H1 (cell line): ENCODE measurements around the gene MAP2K2. TPM values are rescaled to one million over a fixed set of nuclear protein-coding genes. Genes with fewer than 3 reads are reported as not detected.

Experiments
- CTCF ChIA-PET: fragments of 300-600 bp; sonication (Branson Sonifier 250); formaldehyde crosslinking; loops from one replicate; lab custom pipeline; 2021; ENCODE audit not compliant: partially characterized antibody; lab: Charles Lee
- POLR2A ChIA-PET: fragments of 300-600 bp; sonication (Branson Sonifier 250); formaldehyde crosslinking; loops from one replicate; lab custom pipeline; 2021; ENCODE audit warnings: inconsistent platforms; ENCODE audit not compliant: partially characterized antibody; lab: Charles Lee
- DNase-seq, 2 experiments: peaks; one replicate each; pipeline versions ENCODE4 v3.0.0 to v3.0.0-alpha.2; 2010 to 2022; ENCODE audit warnings: low spot score in 2 of 2, low read depth in 1 of 2, mixed read lengths in 1 of 2
- FAIRE-seq: peaks from 2 replicates; lab custom pipeline; 2011; peaks lifted over from hg19 to GRCh38; lab: Jason Lieb, UNC
- H2AFZ ChIP-seq: 2 replicates; pipeline ENCODE4 v1.8.1; 2012; ENCODE audit warnings: low read length, inconsistent platforms
- H2AK5ac ChIP-seq: 2 replicates; pipeline ENCODE4 v1.6.1; 2013; ENCODE audit warnings: low read depth, low read length
- H2BK120ac ChIP-seq: replicated peaks from 2 replicates; pipeline ENCODE3; 2013; ENCODE audit warnings: low read depth, low read length, inconsistent platforms
- H2BK12ac ChIP-seq: 2 replicates; pipeline ENCODE4 v1.6.1; 2013; ENCODE audit warnings: low read depth, low read length
- H2BK15ac ChIP-seq: 2 replicates; pipeline ENCODE4 v1.6.1; 2013; ENCODE audit warnings: low read length
- H2BK20ac ChIP-seq: 2 replicates; pipeline ENCODE4 v1.6.1; 2013; ENCODE audit warnings: low read length
- H2BK5ac ChIP-seq: 2 replicates; pipeline ENCODE4 v1.6.1; 2013; ENCODE audit warnings: low read depth, low read length
- H3K14ac ChIP-seq: 2 replicates; pipeline ENCODE4 v1.6.1; 2013; ENCODE audit warnings: inconsistent platforms; ENCODE audit not compliant: insufficient read length
- H3K18ac ChIP-seq: 2 replicates; pipeline ENCODE4 v1.6.1; 2013; ENCODE audit warnings: low read length; ENCODE audit errors: extremely low read depth
- H3K23ac ChIP-seq: 2 replicates; pipeline ENCODE4 v1.6.1; 2013; ENCODE audit warnings: inconsistent platforms; ENCODE audit not compliant: insufficient read length
- H3K23me2 ChIP-seq: 2 replicates; pipeline ENCODE4 v1.6.1; 2013; ENCODE audit warnings: low read depth, low read length
- H3K27ac ChIP-seq: 2 replicates; pipeline ENCODE4 v1.6.1; 2011; ENCODE audit warnings: low read depth, low read length, inconsistent platforms
- H3K27me3 ChIP-seq, 4 experiments: replicated peaks in 1 of 4; 1 replicate in 1 of 4; 2 replicates in 3 of 4; pipeline versions ENCODE4 v1.6.1 to v1.8.1; 2011 to 2013; ENCODE audit warnings: low read length in 3 of 4, mild to moderate bottlenecking in 3 of 4, inconsistent platforms in 2 of 4, mixed read lengths in 2 of 4, moderate library complexity in 1 of 4; ENCODE audit not compliant: control insufficient read depth in 3 of 4, insufficient read depth in 3 of 4; ENCODE audit errors: extremely low read depth in 1 of 4
- H3K36me3 ChIP-seq, 4 experiments: 2 replicates each; pipeline versions ENCODE4 v1.6.1 to v1.8.1; 2011 to 2013; ENCODE audit warnings: mild to moderate bottlenecking in 4 of 4, low read length in 3 of 4, moderate library complexity in 2 of 4, control low read depth in 1 of 4, inconsistent platforms in 1 of 4; ENCODE audit not compliant: insufficient read depth in 4 of 4, control insufficient read depth in 2 of 4
- H3K4ac ChIP-seq: replicated peaks from 2 replicates; pipeline ENCODE3; 2013; ENCODE audit warnings: low read length, low read depth, mixed read lengths, inconsistent platforms; ENCODE audit not compliant: insufficient read length
- H3K4me1 ChIP-seq, 4 experiments: replicated peaks in 1 of 4; 1 replicate in 1 of 4; 2 replicates in 3 of 4; pipeline versions ENCODE4 v1.6.1 to v1.8.1; 2011 to 2013; ENCODE audit warnings: low read length in 3 of 4, inconsistent platforms in 2 of 4, mixed read lengths in 1 of 4; ENCODE audit not compliant: insufficient read depth in 4 of 4, control insufficient read depth in 3 of 4
- H3K4me2 ChIP-seq, 2 experiments: 2 replicates each; pipeline versions ENCODE4 v1.6.1 to v1.8.1; 2011 to 2013; ENCODE audit warnings: low read depth in 2 of 2, low read length in 2 of 2, control low read depth in 1 of 2, inconsistent platforms in 1 of 2, mild to moderate bottlenecking in 1 of 2; ENCODE audit not compliant: insufficient read depth in 1 of 2
- H3K4me3 ChIP-seq, 4 experiments: fragments of 200-600, 300-600 bp in 1 of 4; sonication (generic), shearing (Covaris generic), sonication (Bioruptor Twin) in 1 of 4; 2 replicates each; pipeline versions ENCODE4 v1.5.1 to v1.8.1; 2011 to 2016; ENCODE audit warnings: low read length in 4 of 4, low read depth in 3 of 4, control low read depth in 2 of 4, inconsistent platforms in 2 of 4, mild to moderate bottlenecking in 2 of 4, mixed read lengths in 1 of 4, moderate library complexity in 1 of 4; ENCODE audit not compliant: insufficient read depth in 2 of 4; ENCODE audit errors: extremely low read depth in 1 of 4
- H3K56ac ChIP-seq: replicated peaks from 2 replicates; pipeline ENCODE3; 2013; ENCODE audit warnings: low read depth, mild to moderate bottlenecking, mixed read lengths, low read length, inconsistent platforms; ENCODE audit not compliant: insufficient read length
- H3K79me1 ChIP-seq: 2 replicates; pipeline ENCODE4 v1.6.1; 2013; ENCODE audit warnings: low read depth, low read length, control low read depth
- H3K79me2 ChIP-seq, 2 experiments: 2 replicates each; pipeline versions ENCODE4 v1.6.1 to v1.8.1; 2012 to 2013; ENCODE audit warnings: low read length in 2 of 2, mild to moderate bottlenecking in 2 of 2, inconsistent platforms in 1 of 2; ENCODE audit not compliant: insufficient read depth in 2 of 2, control insufficient read depth in 1 of 2
- H3K9ac ChIP-seq, 4 experiments: replicated peaks in 1 of 4; 1 replicate in 1 of 4; 2 replicates in 3 of 4; pipeline versions ENCODE4 v1.6.1 to v1.8.1; 2011 to 2013; ENCODE audit warnings: low read depth in 3 of 4, low read length in 3 of 4, control low read depth in 2 of 4, mild to moderate bottlenecking in 2 of 4, moderate library complexity in 2 of 4, inconsistent platforms in 1 of 4; ENCODE audit errors: extremely low read depth in 1 of 4
- H3K9me3 ChIP-seq, 2 experiments: 2 replicates each; pipeline versions ENCODE4 v1.6.1 to v1.8.1; 2012 to 2013; ENCODE audit warnings: mild to moderate bottlenecking in 2 of 2, moderate library complexity in 2 of 2, control low read depth in 1 of 2, inconsistent platforms in 1 of 2, low read depth in 1 of 2, low read length in 1 of 2, mixed read lengths in 1 of 2; ENCODE audit not compliant: insufficient read depth in 2 of 2
- H4K20me1 ChIP-seq, 2 experiments: replicated peaks in 1 of 2; 2 replicates each; pipeline versions ENCODE3 to v1.8.1; 2011 to 2013; ENCODE audit warnings: inconsistent platforms in 2 of 2, low read length in 2 of 2, mild to moderate bottlenecking in 1 of 2; ENCODE audit not compliant: insufficient read depth in 2 of 2, control insufficient read depth in 1 of 2
- H4K5ac ChIP-seq: 2 replicates; pipeline ENCODE4 v1.6.1; 2013; ENCODE audit warnings: low read length, low read depth, mixed read lengths, inconsistent platforms; ENCODE audit not compliant: insufficient read length
- H4K8ac ChIP-seq: 2 replicates; pipeline ENCODE4 v1.8.0; 2013; ENCODE audit warnings: mild to moderate bottlenecking, moderate library complexity, low read length, inconsistent platforms; ENCODE audit not compliant: insufficient read depth; ENCODE audit errors: extremely low read depth
- H4K91ac ChIP-seq: replicated peaks from 2 replicates; pipeline ENCODE3; 2013; ENCODE audit warnings: low read length, mixed read lengths, inconsistent platforms; ENCODE audit not compliant: insufficient read length
- NRF1 ChIP-seq: IDR thresholded peaks from 2 replicates; pipeline ENCODE4 v1.6.1; 2011; ENCODE audit warnings: mild to moderate bottlenecking, low read depth, low read length, improper control_type of control experiment
- WGBS, 2 experiments: shearing (Covaris generic) in 1 of 2; methylation state at CpG; one replicate each; pipeline versions ENCODE4 v1.1.6 to v1.1.7; 2013 to 2015; ENCODE audit warnings: low lambda C conversion rate in 2 of 2, mixed read lengths in 2 of 2, inconsistent platforms in 1 of 2, low coverage in 1 of 2, missing lambda C conversion rate in 1 of 2; ENCODE audit not compliant: insufficient replicate concordance in 2 of 2, insufficient coverage in 1 of 2, insufficient read length in 1 of 2; ENCODE audit errors: extremely low coverage in 1 of 2, missing lambda C conversion rate in 1 of 2; 5-methylcytosine and 5-hydroxymethylcytosine counted together
- polyA plus RNA-seq, 7 experiments: library from polyadenylated mRNA; depleted of rRNA in 3 of 7; stranded (reverse) in 5 of 7; unstranded in 2 of 7; fragments of >200 nt in 5 of 7; fragments of 200-250 nt in 2 of 7; gene quantifications; 1 replicate in 5 of 7; 2 replicates in 1 of 7; 4 replicates in 1 of 7; pipeline versions ENCODE4 v1.2.1 to v1.2.3, GENCODE V29; 2011 to 2013; ENCODE audit warnings: missing spikeins in 2 of 7, mixed read lengths in 2 of 7
- total RNA-seq: library from RNA; stranded (reverse); fragmentation: NEBNext Ultra II Directional; extraction: Animal tissue kit (Norgen Biotek cat#: 25700); gene quantifications from 2 replicates; pipeline ENCODE4 v1.2.1, GENCODE V29; 2021

The MAP2K2 gene
- total and polyA plus RNA-seq, 2 of the 8 experiments (the other 6 are each of a cell fraction or from before 2014, with no cell fraction given), result 111 to 162 TPM

DNA sequence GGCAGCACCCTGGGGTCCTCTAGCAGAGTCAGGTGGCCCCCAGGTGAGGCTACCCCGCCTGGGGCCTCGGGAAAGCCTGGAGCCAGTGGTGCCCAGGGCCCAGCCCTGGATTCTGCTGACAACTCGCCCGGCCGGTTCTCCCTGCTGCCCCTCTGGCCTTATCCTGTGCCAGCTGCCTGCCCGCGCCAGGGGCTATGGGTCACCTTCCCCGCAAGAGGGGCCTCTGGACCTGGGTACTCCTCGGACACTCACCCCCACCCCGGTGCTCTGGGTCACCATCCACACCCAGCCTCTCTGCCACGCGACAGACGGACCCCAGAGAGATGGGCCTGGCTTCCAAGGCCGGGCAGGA lies 81.2 kb downstream of the MAP2K2 start:
- ChIA-PET CTCF (no interaction called here), POLR2A (interaction anchor here (1.5 to 3.9 kb wide), 5 partner anchors 11 to 59 kb away, joined by 4 to 19 read pairs (median 6); no protein-coding TSS in a partner anchor)
- Histone ChIP-seq H3K36me3 (peaks cover 0 to 2% (median under 1%) of the 10 kb centered on the region in 4 experiments; a peak in 2 of 8 replicates), H4K5ac (no peak overlapping the region), H4K8ac (no peak overlapping the region), H3K79me2 (no peaks in the 10 kb centered on the region), H3K27me3 (no peaks in the 10 kb centered on the region), H4K20me1 (peaks cover 3 to 14% of the 10 kb centered on the region in 2 experiments), H3K18ac (no peak overlapping the region), H2BK20ac (no peak overlapping the region), H3K79me1 (peaks cover 7% of the 10 kb centered on the region), H3K9ac (no peak overlapping the region), H3K4me2 (no peak overlapping the region), H3K4ac (no peak overlapping the region), H3K4me3 (no peak overlapping the region), H2BK12ac (no peak overlapping the region), H2AFZ (no peak overlapping the region), H2BK120ac (no peak overlapping the region), H2BK15ac (no peak overlapping the region), H3K23ac (no peak overlapping the region), H2AK5ac (no peak overlapping the region), H3K23me2 (no peaks in the 10 kb centered on the region), H3K56ac (no peak overlapping the region), H3K27ac (no peak overlapping the region), H2BK5ac (no peak overlapping the region), H3K14ac (no peak overlapping the region), H3K4me1 (peaks cover 0 to 11% (median 2%) of the 10 kb centered on the region in 4 experiments; a peak in 6 of 7 replicates), H3K9me3 (no peaks in the 10 kb centered on the region), H4K91ac (no peak overlapping the region)
- no peak for FAIRE-seq
- no peak for TF ChIP-seq NRF1
- WGBS, 2 experiments, result 84% methylated on average over 14 of the region's 14 CpGs; no CpG with 5 or more reads in 1 of the 2 experiments
- no peak for DNase-seq
